GM12878 (cell line): ENCODE measurements around the gene CDR2. TPM values are rescaled to one million over a fixed set of nuclear protein-coding genes. Genes with fewer than 3 reads are reported as not detected.

ENCODE experiments used
- BACH1 ChIP-seq: fragments of 450-650 bp; IDR thresholded peaks from 2 replicates; pipeline ENCODE4 v1.6.1; 2017; ENCODE audit warnings: mild to moderate bottlenecking, borderline replicate concordance
- CHD1 ChIP-seq: IDR thresholded peaks from 2 replicates; pipeline ENCODE4 v1.6.1; 2012; ENCODE audit warnings: low read depth, low read length, improper control_type of control experiment
- CHD2 ChIP-seq: IDR thresholded peaks from 2 replicates; pipeline ENCODE4 v1.6.1; 2011; ENCODE audit warnings: low read depth, low read length, improper control_type of control experiment, borderline replicate concordance
- IKZF2 ChIP-seq, 2 experiments: fragments of 450-650 bp; IDR thresholded peaks; 2 replicates each; pipeline ENCODE4 v1.6.1; 2017; ENCODE audit warnings: mild to moderate bottlenecking in 2 of 2, moderate library complexity in 2 of 2
- KDM1A ChIP-seq: fragments of 200-600 bp; sonication (generic); IDR thresholded peaks from 2 replicates; pipeline ENCODE4 v1.6.1; 2016; ENCODE audit warnings: borderline replicate concordance
- MEF2B ChIP-seq: fragments of 450-650 bp; IDR thresholded peaks from 2 replicates; pipeline ENCODE4 v1.6.1; 2018; ENCODE audit warnings: mild to moderate bottlenecking, moderate library complexity; ENCODE audit not compliant: partially characterized antibody, poor library complexity, severe bottlenecking
- MTA3 ChIP-seq: IDR thresholded peaks from 2 replicates; pipeline ENCODE4 v1.6.1; 2012; ENCODE audit warnings: low read length, inconsistent platforms, borderline replicate concordance
- POLR2AphosphoS5 ChIP-seq: IDR thresholded peaks from 2 replicates; pipeline ENCODE4 v1.6.1; 2011; ENCODE audit warnings: mild to moderate bottlenecking, low read length, inconsistent platforms
- RAD51 ChIP-seq: fragments of 450-650 bp; IDR thresholded peaks from 2 replicates; pipeline ENCODE4 v1.6.1; 2016; ENCODE audit warnings: moderate library complexity, mild to moderate bottlenecking, inconsistent platforms
- RELA ChIP-seq: fragments of 450-650 bp; IDR thresholded peaks from 2 replicates; pipeline ENCODE4 v1.8.0; 2014; ENCODE audit warnings: borderline replicate concordance; ENCODE audit not compliant: partially characterized antibody
- SIX5 ChIP-seq: IDR thresholded peaks from 2 replicates; pipeline ENCODE4 v1.6.1; 2011; ENCODE audit warnings: mild to moderate bottlenecking, low read depth, low read length, moderate library complexity; ENCODE audit not compliant: severe bottlenecking
- SKIL ChIP-seq: fragments of 450-650 bp; IDR thresholded peaks from 2 replicates; pipeline ENCODE4 v1.6.1; 2017; ENCODE audit warnings: mild to moderate bottlenecking, low read depth, inconsistent platforms; ENCODE audit not compliant: poor library complexity, severe bottlenecking
- SMAD1 ChIP-seq: fragments of 450-650 bp; IDR thresholded peaks from 2 replicates; pipeline ENCODE4 v1.6.1; 2018; ENCODE audit warnings: mild to moderate bottlenecking, low read depth; ENCODE audit not compliant: partially characterized antibody
- SREBF2 ChIP-seq: IDR thresholded peaks from 2 replicates; pipeline ENCODE4 v1.6.1; 2012; ENCODE audit warnings: mild to moderate bottlenecking, low read length
- TCF12 ChIP-seq: IDR thresholded peaks from 2 replicates; pipeline ENCODE4 v1.6.1; 2011; ENCODE audit warnings: low read depth, mild to moderate bottlenecking, low read length
- TCF3 ChIP-seq: IDR thresholded peaks from 2 replicates; pipeline ENCODE4 v1.6.1; 2012; ENCODE audit warnings: low read depth, mild to moderate bottlenecking, low read length, borderline replicate concordance; ENCODE audit not compliant: insufficient read depth
- ZNF217 ChIP-seq: fragments of 450-650 bp; IDR thresholded peaks from 2 replicates; pipeline ENCODE4 v1.6.1; 2017; ENCODE audit warnings: antibody characterized with exemption, mild to moderate bottlenecking
- polyA plus RNA-seq, 11 experiments: library from polyadenylated mRNA; depleted of rRNA in 4 of 11; unstranded in 6 of 11; stranded (reverse) in 5 of 11; fragments of >200 nt; fragmentation: Nextera tagmentation in 4 of 11; fragmentation: Illumina TruSeq in 1 of 11; extraction: Ambion mirVana in 4 of 11; extraction: Trizol in 1 of 11; gene quantifications; 1 replicate in 1 of 11; 2 replicates in 10 of 11; pipeline versions ENCODE4 v1.2.1 to v1.2.3, GENCODE V29; 2011 to 2016; ENCODE audit warnings: inconsistent platforms in 2 of 11, missing spikeins in 2 of 11, low read depth in 1 of 11
- total RNA-seq, 4 experiments: library from RNA; depleted of rRNA in 3 of 4; stranded (reverse); fragments of >200 nt in 3 of 4; fragmentation: Illumina TruSeq in 1 of 4; extraction: Trizol in 1 of 4; gene quantifications; 2 replicates each; pipeline versions ENCODE4 v1.2.1 to v1.2.3, GENCODE V29; 2013 to 2021
- TF ChIP-seq, protein P1 (sequence below): fragments of 450-650 bp; conservative IDR thresholded peaks from 2 replicates; pipeline ENCODE4 v1.6.1; 2017; ENCODE audit warnings: mild to moderate bottlenecking, moderate library complexity
- TF ChIP-seq, protein P2 (sequence below): IDR thresholded peaks from 2 replicates; pipeline ENCODE4 v1.6.1; 2011; ENCODE audit warnings: borderline replicate concordance, low read depth, mild to moderate bottlenecking, moderate library complexity, low read length; ENCODE audit not compliant: insufficient read depth, poor library complexity, severe bottlenecking
- TF ChIP-seq, protein P3 (sequence below): IDR thresholded peaks from 2 replicates; pipeline ENCODE4 v1.6.1; 2012; ENCODE audit warnings: low read depth, low read length, improper control_type of control experiment
- TF ChIP-seq, protein P4 (sequence below): fragments of 450-650 bp; IDR thresholded peaks from 2 replicates; pipeline ENCODE4 v1.6.1; 2016; ENCODE audit warnings: mild to moderate bottlenecking

The CDR2 gene
- total and polyA plus RNA-seq, 10 of the 15 experiments (the other 5 are each of a cell fraction or from before 2014, with no cell fraction given): 4.8 to 24.3 (median 19.2) TPM

- TF ChIP-seq, protein P1, sequence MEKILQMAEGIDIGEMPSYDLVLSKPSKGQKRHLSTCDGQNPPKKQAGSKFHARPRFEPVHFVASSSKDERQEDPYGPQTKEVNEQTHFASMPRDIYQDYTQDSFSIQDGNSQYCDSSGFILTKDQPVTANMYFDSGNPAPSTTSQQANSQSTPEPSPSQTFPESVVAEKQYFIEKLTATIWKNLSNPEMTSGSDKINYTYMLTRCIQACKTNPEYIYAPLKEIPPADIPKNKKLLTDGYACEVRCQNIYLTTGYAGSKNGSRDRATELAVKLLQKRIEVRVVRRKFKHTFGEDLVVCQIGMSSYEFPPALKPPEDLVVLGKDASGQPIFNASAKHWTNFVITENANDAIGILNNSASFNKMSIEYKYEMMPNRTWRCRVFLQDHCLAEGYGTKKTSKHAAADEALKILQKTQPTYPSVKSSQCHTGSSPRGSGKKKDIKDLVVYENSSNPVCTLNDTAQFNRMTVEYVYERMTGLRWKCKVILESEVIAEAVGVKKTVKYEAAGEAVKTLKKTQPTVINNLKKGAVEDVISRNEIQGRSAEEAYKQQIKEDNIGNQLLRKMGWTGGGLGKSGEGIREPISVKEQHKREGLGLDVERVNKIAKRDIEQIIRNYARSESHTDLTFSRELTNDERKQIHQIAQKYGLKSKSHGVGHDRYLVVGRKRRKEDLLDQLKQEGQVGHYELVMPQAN: peak; percentile 81
- TF ChIP-seq CHD1 (no peak; the same call in 1 of the 2 replicates), SIX5 (no peak), MEF2B (peak; percentile 40), RAD51 (peak; percentile 48; the same call in 1 of the 2 replicates), SMAD1 (no peak), CHD2 (0 out of 2 replicates have a peak, but pooled peaks have one; percentile 29), IKZF2 (IDR thresholded peaks at IDR 0.05) (peak; percentile 98), KDM1A (no peak), RELA (peak; percentile 79), TCF3 (0 out of 2 replicates have a peak, but pooled peaks have one; percentile 74), SREBF2 (peak; percentile 99), BACH1 (peak; percentile 92), MTA3 (peak; percentile 79; the same call in 1 of the 2 replicates), POLR2AphosphoS5 (peak; percentile 97), SKIL (peak; percentile 93), ZNF217 (peak; percentile 80; the same call in 1 of the 2 replicates), TCF12 (peak; percentile 61; the same call in 1 of the 2 replicates)
- TF ChIP-seq, protein P2, sequence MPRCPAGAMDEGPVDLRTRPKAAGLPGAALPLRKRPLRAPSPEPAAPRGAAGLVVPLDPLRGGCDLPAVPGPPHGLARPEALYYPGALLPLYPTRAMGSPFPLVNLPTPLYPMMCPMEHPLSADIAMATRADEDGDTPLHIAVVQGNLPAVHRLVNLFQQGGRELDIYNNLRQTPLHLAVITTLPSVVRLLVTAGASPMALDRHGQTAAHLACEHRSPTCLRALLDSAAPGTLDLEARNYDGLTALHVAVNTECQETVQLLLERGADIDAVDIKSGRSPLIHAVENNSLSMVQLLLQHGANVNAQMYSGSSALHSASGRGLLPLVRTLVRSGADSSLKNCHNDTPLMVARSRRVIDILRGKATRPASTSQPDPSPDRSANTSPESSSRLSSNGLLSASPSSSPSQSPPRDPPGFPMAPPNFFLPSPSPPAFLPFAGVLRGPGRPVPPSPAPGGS: peak; percentile 25
- TF ChIP-seq, protein P3, sequence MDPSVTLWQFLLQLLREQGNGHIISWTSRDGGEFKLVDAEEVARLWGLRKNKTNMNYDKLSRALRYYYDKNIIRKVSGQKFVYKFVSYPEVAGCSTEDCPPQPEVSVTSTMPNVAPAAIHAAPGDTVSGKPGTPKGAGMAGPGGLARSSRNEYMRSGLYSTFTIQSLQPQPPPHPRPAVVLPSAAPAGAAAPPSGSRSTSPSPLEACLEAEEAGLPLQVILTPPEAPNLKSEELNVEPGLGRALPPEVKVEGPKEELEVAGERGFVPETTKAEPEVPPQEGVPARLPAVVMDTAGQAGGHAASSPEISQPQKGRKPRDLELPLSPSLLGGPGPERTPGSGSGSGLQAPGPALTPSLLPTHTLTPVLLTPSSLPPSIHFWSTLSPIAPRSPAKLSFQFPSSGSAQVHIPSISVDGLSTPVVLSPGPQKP: no peak
- TF ChIP-seq, protein P4, sequence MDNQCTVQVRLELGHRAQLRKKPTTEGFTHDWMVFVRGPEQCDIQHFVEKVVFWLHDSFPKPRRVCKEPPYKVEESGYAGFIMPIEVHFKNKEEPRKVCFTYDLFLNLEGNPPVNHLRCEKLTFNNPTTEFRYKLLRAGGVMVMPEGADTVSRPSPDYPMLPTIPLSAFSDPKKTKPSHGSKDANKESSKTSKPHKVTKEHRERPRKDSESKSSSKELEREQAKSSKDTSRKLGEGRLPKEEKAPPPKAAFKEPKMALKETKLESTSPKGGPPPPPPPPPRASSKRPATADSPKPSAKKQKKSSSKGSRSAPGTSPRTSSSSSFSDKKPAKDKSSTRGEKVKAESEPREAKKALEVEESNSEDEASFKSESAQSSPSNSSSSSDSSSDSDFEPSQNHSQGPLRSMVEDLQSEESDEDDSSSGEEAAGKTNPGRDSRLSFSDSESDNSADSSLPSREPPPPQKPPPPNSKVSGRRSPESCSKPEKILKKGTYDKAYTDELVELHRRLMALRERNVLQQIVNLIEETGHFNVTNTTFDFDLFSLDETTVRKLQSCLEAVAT: no peak; the same call in 1 of the 2 replicates
Observed at GRCh38 chr16:22297871-22298733, 76.3 kb downstream of the CDR2 start (continued).
